ENCODE measurements around the gene AQP12B. TPM values are rescaled to one million over a fixed set of nuclear protein-coding genes. Genes with fewer than 3 reads are reported as not detected.

AQP12B gene
- total RNA-seq, 1 experiment from 2014 or later = not detected

- TF ChIP-seq, protein P1, sequence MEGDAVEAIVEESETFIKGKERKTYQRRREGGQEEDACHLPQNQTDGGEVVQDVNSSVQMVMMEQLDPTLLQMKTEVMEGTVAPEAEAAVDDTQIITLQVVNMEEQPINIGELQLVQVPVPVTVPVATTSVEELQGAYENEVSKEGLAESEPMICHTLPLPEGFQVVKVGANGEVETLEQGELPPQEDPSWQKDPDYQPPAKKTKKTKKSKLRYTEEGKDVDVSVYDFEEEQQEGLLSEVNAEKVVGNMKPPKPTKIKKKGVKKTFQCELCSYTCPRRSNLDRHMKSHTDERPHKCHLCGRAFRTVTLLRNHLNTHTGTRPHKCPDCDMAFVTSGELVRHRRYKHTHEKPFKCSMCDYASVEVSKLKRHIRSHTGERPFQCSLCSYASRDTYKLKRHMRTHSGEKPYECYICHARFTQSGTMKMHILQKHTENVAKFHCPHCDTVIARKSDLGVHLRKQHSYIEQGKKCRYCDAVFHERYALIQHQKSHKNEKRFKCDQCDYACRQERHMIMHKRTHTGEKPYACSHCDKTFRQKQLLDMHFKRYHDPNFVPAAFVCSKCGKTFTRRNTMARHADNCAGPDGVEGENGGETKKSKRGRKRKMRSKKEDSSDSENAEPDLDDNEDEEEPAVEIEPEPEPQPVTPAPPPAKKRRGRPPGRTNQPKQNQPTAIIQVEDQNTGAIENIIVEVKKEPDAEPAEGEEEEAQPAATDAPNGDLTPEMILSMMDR (IDR thresholded peaks at IDR 0.05; ENCODE audit: insufficient read depth in 1 of 2, low read depth in 1 of 2, low read length in 1 of 2, severe bottlenecking in 1 of 2, unreplicated experiment in 1 of 2) = no peak
- Mint-ChIP-seq H3K9me3 (ENCODE audit: unreplicated experiment) (no peaks in the 10 kb centered on the region), H3K4me1 (ENCODE audit: low read depth, unreplicated experiment) (no peaks in the 10 kb centered on the region), H3K36me3 (ENCODE audit: insufficient read depth, unreplicated experiment) (no peaks in the 10 kb centered on the region), H3K4me3 (ENCODE audit: unreplicated experiment) (no peak overlapping the region), H3K27ac (ENCODE audit: unreplicated experiment) (no peak overlapping the region), H3K27me3 (ENCODE audit: insufficient read depth, unreplicated experiment) (peaks cover 6% of the 10 kb centered on the region)
- Histone ChIP-seq H3K4me3 (ENCODE audit: low read depth, low read length) (no peak overlapping the region), H3K9me3 (no peaks in the 10 kb centered on the region), H3K36me3 (ENCODE audit: control insufficient read depth, insufficient read depth, low read length) (no peaks in the 10 kb centered on the region), H3K27me3 (replicated peaks; ENCODE audit: control insufficient read depth, insufficient read depth, low read length) (no peaks in the 10 kb centered on the region), H3K4me1 (no peaks in the 10 kb centered on the region)
- POLR2A ChIA-PET = no interaction called here
- CTCF ChIA-PET = no interaction called here
- no TSS peak for BruUV-seq (replicated peaks)
- intact Hi-C loops (cut with micrococcal nuclease; ENCODE audit: unreplicated experiment) = loop anchor here (10.0 kb wide), 1 partner anchor 61 kb away; no protein-coding TSS in a partner anchor
- DNase-seq = no peak
Measured at GRCh38 chr2:240644171-240644651, 38.5 kb downstream of the AQP12B start.

DNA sequence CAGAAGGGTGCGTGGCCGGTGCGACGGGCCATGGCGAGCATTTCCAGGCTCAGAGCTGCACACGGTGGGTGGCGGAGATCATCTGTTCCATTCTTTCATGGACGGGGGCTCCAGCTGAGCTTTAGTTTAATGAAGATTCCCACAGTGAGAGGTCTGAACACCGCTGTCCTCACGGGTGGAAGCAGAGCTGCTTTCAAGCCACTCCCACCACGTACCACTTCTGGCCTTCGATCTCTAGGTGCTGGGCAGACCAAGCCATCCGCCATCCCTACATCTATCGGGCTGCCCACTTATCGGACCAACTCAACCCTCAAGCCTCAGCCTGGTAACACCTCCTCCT lies 38.9 kb downstream of the AQP12B start:
- POLR2A ChIA-PET = no interaction called here
- no peak overlapping the region for H3K4me3 ChIP-seq (ENCODE audit: low read depth, low read length)
- Mint-ChIP-seq H3K4me1 (ENCODE audit: low read depth, unreplicated experiment) (no peaks in the 10 kb centered on the region), H3K27ac (ENCODE audit: unreplicated experiment) (no peak overlapping the region), H3K4me3 (ENCODE audit: unreplicated experiment) (no peak overlapping the region), H3K9me3 (ENCODE audit: unreplicated experiment) (no peaks in the 10 kb centered on the region), H3K27me3 (ENCODE audit: insufficient read depth, unreplicated experiment) (peaks cover 6% of the 10 kb centered on the region), H3K36me3 (ENCODE audit: insufficient read depth, unreplicated experiment) (no peaks in the 10 kb centered on the region)
- no peaks in the 10 kb centered on the region for H3K4me1 ChIP-seq
- intact Hi-C loops (cut with micrococcal nuclease; ENCODE audit: unreplicated experiment) = loop anchor here (10.0 kb wide), 1 partner anchor 61 kb away; no protein-coding TSS in a partner anchor
- TF ChIP-seq, protein P1 (IDR thresholded peaks at IDR 0.05; ENCODE audit: insufficient read depth in 1 of 2, low read depth in 1 of 2, low read length in 1 of 2, severe bottlenecking in 1 of 2, unreplicated experiment in 1 of 2) = no peak
- DNase-seq = no peak
- H3K27me3 ChIP-seq (replicated peaks; ENCODE audit: control insufficient read depth, insufficient read depth, low read length) = no peaks in the 10 kb centered on the region
- H3K9me3 ChIP-seq = no peaks in the 10 kb centered on the region
- no TSS peak for BruUV-seq (replicated peaks)
- H3K36me3 ChIP-seq (ENCODE audit: control insufficient read depth, insufficient read depth, low read length) = no peaks in the 10 kb centered on the region
- CTCF ChIA-PET = no interaction called here

- no TSS peak for BruUV-seq (replicated peaks)
- no peaks in the 10 kb centered on the region for H3K4me1 Mint-ChIP-seq (ENCODE audit: low read depth, unreplicated experiment)
- intact Hi-C loops (cut with micrococcal nuclease; ENCODE audit: unreplicated experiment) = loop anchor here (10.0 kb wide), 1 partner anchor 62 kb away; no protein-coding TSS in a partner anchor
- DNase-seq = no peak
- TF ChIP-seq, protein P1 (IDR thresholded peaks at IDR 0.05; ENCODE audit: insufficient read depth in 1 of 2, low read depth in 1 of 2, low read length in 1 of 2, severe bottlenecking in 1 of 2, unreplicated experiment in 1 of 2) = no peak
- peaks cover 6% of the 10 kb centered on the region for H3K27me3 Mint-ChIP-seq (ENCODE audit: insufficient read depth, unreplicated experiment)
- H3K9me3 ChIP-seq = no peaks in the 10 kb centered on the region
- ChIA-PET CTCF (no interaction called here), POLR2A (no interaction called here)
- no peaks in the 10 kb centered on the region for H3K36me3 ChIP-seq (ENCODE audit: control insufficient read depth, insufficient read depth, low read length)
- H3K27ac Mint-ChIP-seq (ENCODE audit: unreplicated experiment) = no peak overlapping the region
- H3K27me3 ChIP-seq (replicated peaks; ENCODE audit: control insufficient read depth, insufficient read depth, low read length) = no peaks in the 10 kb centered on the region
- H3K4me3 ChIP-seq (ENCODE audit: low read depth, low read length) = no peak overlapping the region
- H3K4me1 ChIP-seq = no peaks in the 10 kb centered on the region
- no peaks in the 10 kb centered on the region for H3K36me3 Mint-ChIP-seq (ENCODE audit: insufficient read depth, unreplicated experiment)
- no peak overlapping the region for H3K4me3 Mint-ChIP-seq (ENCODE audit: unreplicated experiment)
- H3K9me3 Mint-ChIP-seq (ENCODE audit: unreplicated experiment) = no peaks in the 10 kb centered on the region
Measured at GRCh38 chr2:240643093-240643810, 39.4 kb downstream of the AQP12B start.
